Measurements from ENCODE around the gene KRTAP20-3. TPM values are rescaled to one million over a fixed set of nuclear protein-coding genes. Genes with fewer than 3 reads are reported as not detected.

KRTAP20-3 gene
- total RNA-seq (not detected), polyA plus RNA-seq (not detected)
- long read RNA-seq, donor 1: 0 reads
- long read RNA-seq, donor 2: 0 reads

DNA sequence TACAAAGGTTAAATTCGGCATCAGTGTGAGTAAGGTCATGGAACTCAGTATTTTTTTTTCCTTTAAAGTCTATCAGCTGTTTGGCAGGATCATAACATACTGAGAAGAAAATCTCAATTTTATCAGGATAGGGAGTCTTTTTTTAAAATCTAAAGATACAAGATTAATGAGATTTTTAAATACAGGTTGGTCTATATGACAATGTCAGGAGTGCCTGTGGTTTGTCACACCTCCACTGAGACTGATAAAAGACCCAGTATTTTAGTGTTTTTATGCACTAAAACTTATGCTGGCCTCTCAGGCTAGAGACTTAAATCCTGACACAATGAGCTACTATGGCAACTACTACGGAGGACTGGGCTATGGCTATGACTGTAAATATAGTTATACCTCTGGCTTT, at the start of gene KRTAP20-3:
TSS of gene KRTAP20-3 (plus strand) at position 301 of the 400 bp plus-strand sequence.
- no peak within 1 kb of the TSS for H3K27ac ChIP-seq
- 78 to 96% (median 90%) methylated on average over 2 of the region's 2 CpGs for WGBS, 5 donors
- no peak within 1 kb of the TSS for H3K4me3 ChIP-seq
- no peaks in the 10 kb centered on the region for H3K36me3 ChIP-seq
- no peak for DNase-seq
- TF ChIP-seq, protein P1, sequence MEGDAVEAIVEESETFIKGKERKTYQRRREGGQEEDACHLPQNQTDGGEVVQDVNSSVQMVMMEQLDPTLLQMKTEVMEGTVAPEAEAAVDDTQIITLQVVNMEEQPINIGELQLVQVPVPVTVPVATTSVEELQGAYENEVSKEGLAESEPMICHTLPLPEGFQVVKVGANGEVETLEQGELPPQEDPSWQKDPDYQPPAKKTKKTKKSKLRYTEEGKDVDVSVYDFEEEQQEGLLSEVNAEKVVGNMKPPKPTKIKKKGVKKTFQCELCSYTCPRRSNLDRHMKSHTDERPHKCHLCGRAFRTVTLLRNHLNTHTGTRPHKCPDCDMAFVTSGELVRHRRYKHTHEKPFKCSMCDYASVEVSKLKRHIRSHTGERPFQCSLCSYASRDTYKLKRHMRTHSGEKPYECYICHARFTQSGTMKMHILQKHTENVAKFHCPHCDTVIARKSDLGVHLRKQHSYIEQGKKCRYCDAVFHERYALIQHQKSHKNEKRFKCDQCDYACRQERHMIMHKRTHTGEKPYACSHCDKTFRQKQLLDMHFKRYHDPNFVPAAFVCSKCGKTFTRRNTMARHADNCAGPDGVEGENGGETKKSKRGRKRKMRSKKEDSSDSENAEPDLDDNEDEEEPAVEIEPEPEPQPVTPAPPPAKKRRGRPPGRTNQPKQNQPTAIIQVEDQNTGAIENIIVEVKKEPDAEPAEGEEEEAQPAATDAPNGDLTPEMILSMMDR (IDR thresholded peaks at IDR 0.05 in 8 of 11, conservative IDR thresholded peaks at IDR 0.05 in 3 of 11): no peak
- no peak for TF ChIP-seq POLR2AphosphoS5 (IDR thresholded peaks at IDR 0.05)
- no peak for TF ChIP-seq POLR2A (IDR thresholded peaks at IDR 0.05)
- H3K4me1 ChIP-seq: no peaks in the 10 kb centered on the region
- intact Hi-C loops (cut with DNase I; ENCODE audit: low total_unique reads): no loop called here
- H3K27me3 ChIP-seq (replicated peaks in 1 of 7): no peaks in the 10 kb centered on the region
- H3K9me3 ChIP-seq: peaks cover 0 to 14% (median 0%) of the 10 kb centered on the region in 8 donors

DNA sequence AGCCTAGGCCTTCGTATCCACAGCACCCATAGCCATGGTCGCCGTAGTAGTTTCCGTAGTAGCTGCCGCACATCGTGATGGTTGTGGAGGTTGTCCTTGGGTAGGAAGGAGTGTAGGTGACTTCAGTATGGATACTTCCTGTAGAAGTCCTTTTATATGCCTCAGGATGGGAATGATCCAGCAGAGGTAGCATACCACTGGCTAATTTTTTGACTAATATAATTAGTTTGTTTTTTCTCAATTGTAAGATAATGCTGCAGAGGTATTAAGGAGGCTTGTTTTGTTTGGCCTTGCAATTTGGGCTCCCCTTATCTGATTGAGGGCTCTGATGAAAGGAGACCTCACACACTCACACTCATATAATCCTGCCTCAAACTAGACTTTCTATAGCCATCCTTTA, 43.9 kb upstream of the KRTAP20-3 start, which contains the start of gene KRTAP6-2:
TSS of gene KRTAP6-2 (minus strand) at position 101 of the 400 bp plus-strand sequence. CDS start at position 73, 28 bp downstream.
- H3K27me3 ChIP-seq (replicated peaks in 1 of 7): no peaks in the 10 kb centered on the region
- H3K9me3 ChIP-seq: peaks cover 0 to 16% (median 0%) of the 10 kb centered on the region in 8 donors
- no peak for DNase-seq
- intact Hi-C loops (cut with DNase I; ENCODE audit: low total_unique reads): no loop called here
- H3K27ac ChIP-seq: no peak within 1 kb of the TSS
- WGBS, 5 donors: 91 to 96% (median 95%) methylated on average over 6 of the region's 6 CpGs
- no peaks in the 10 kb centered on the region for H3K4me1 ChIP-seq
- no peaks in the 10 kb centered on the region for H3K36me3 ChIP-seq
- TF ChIP-seq POLR2A (IDR thresholded peaks at IDR 0.05): no peak
- TF ChIP-seq POLR2AphosphoS5 (IDR thresholded peaks at IDR 0.05): no peak
- TF ChIP-seq, protein P1 (IDR thresholded peaks at IDR 0.05 in 8 of 11, conservative IDR thresholded peaks at IDR 0.05 in 3 of 11): no peak
- no peak within 1 kb of the TSS for H3K4me3 ChIP-seq

DNA sequence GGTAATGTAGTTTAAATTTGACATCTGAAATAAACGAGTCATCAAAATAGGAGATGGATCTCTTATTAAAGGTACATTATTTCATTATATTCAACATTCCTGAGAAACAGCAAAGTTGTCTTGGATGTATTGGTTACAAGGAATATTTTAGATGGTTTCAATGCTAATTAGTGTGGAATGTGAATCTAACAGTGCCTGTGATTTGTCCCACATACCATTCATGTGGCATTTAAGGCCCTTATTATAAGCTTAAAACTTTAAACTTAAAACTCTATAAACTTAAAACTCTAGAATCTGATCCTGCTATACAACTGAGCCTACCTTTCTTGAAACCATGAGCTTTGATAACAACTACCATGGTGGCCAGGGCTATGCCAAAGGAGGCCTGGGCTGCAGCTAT, 41.9 kb upstream of the KRTAP20-3 start, which contains the start of gene KRTAP22-1:
TSS of gene KRTAP22-1 (plus strand) at position 301 of the 400 bp plus-strand sequence.
- Histone ChIP-seq H3K27ac (no peak within 1 kb of the TSS), H3K4me1 (no peaks in the 10 kb centered on the region), H3K4me3 (no peak within 1 kb of the TSS), H3K9me3 (peaks cover 0 to 18% (median under 1%) of the 10 kb centered on the region in 8 donors), H3K27me3 (replicated peaks in 1 of 7) (no peaks in the 10 kb centered on the region), H3K36me3 (no peaks in the 10 kb centered on the region)
- intact Hi-C loops (cut with DNase I; ENCODE audit: low total_unique reads): no loop called here
- 0 to 94% (median 53%) methylated on average over 1 of the region's 1 CpG for WGBS, 5 donors
- no peak for TF ChIP-seq POLR2A (IDR thresholded peaks at IDR 0.05)
- no peak for TF ChIP-seq POLR2AphosphoS5 (IDR thresholded peaks at IDR 0.05)
- TF ChIP-seq, protein P1 (IDR thresholded peaks at IDR 0.05 in 8 of 11, conservative IDR thresholded peaks at IDR 0.05 in 3 of 11): no peak
- no peak for DNase-seq

DNA sequence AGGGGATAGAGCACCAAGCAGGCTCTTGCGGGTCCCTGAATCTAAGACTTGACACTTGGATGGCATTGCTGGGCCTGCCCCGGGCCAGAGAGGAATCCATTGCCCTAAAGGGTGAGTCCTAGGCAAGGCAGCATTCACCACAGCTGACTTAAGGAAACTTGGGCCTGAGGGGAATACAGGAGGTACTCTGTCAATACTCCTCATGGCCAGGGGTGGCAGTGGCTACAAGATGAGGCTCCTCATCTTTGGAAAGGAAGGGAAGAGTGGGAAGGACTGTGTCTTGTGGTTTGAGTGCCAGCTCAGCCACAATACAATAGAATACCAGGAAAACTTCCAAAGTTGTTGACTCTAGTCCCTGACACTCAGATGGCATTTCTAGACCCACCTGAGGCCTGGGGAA, 36.7 kb upstream of the KRTAP20-3 start:
- Histone ChIP-seq H3K27ac (no peak overlapping the region), H3K4me1 (no peaks in the 10 kb centered on the region), H3K9me3 (peaks cover 0 to 25% (median 3%) of the 10 kb centered on the region in 8 donors), H3K4me3 (no peak overlapping the region), H3K36me3 (no peaks in the 10 kb centered on the region), H3K27me3 (replicated peaks in 1 of 7) (no peaks in the 10 kb centered on the region)
- intact Hi-C loops (cut with DNase I; ENCODE audit: low total_unique reads): no loop called here
- TF ChIP-seq, protein P1 (IDR thresholded peaks at IDR 0.05 in 8 of 11, conservative IDR thresholded peaks at IDR 0.05 in 3 of 11): no peak
- TF ChIP-seq POLR2A (IDR thresholded peaks at IDR 0.05) (no peak), POLR2AphosphoS5 (IDR thresholded peaks at IDR 0.05) (no peak)
- 65 to 90% (median 85%) methylated on average over 2 of the region's 2 CpGs for WGBS, 5 donors
- no peak for DNase-seq

All from spleen (tissue), 13 donors.